Activated T-helper 1 cell treated with anti-CD3 and anti-CD28 coated beads, Interleukin-12 subunit alpha, Interleukin-12 subunit beta, Interleukin-2, Interleukin-4 antibody, amounts not matched to agents 30 ng/mL and 10 ng/mL and 1 ng/mL, durations not matched to agents 14 hours and 24 hours and 36 hours (primary cell): ENCODE results near the gene UNCX. TPM values are rescaled to one million over a fixed set of nuclear protein-coding genes. Genes with fewer than 3 reads are reported as not detected.

Experiments
- DNase-seq: peaks from one replicate; pipeline ENCODE4 v3.0.0; 2021; ENCODE audit warnings: low spot score
- H3K27ac Mint-ChIP-seq: one replicate; pipeline ENCODE4 v1.8.0; 2021; ENCODE audit warnings: mild to moderate bottlenecking, mixed read lengths
- H3K27me3 Mint-ChIP-seq: one replicate; pipeline ENCODE4 v1.8.0; 2022; ENCODE audit warnings: mild to moderate bottlenecking, moderate library complexity, mixed read lengths; ENCODE audit not compliant: insufficient read depth
- H3K36me3 Mint-ChIP-seq: one replicate; pipeline ENCODE4 v1.8.0; 2021; ENCODE audit warnings: low read depth, mixed read lengths
- H3K4me1 Mint-ChIP-seq: one replicate; pipeline ENCODE4 v1.8.0; 2021; ENCODE audit warnings: low read depth, mixed read lengths
- H3K4me3 Mint-ChIP-seq: one replicate; pipeline ENCODE4 v1.8.0; 2021; ENCODE audit warnings: mild to moderate bottlenecking, moderate library complexity, mixed read lengths
- H3K9me3 Mint-ChIP-seq: one replicate; pipeline ENCODE4 v1.8.0; 2021; ENCODE audit warnings: mixed read lengths
- intact Hi-C: fragments of 100-400 bp; cut with micrococcal nuclease; formaldehyde crosslinking; loops from one replicate; pipeline ENCODE4 v1.15.1; 2024
- total RNA-seq: library from RNA; stranded (reverse); gene quantifications from 2 replicates; pipeline ENCODE4 v1.2.3, GENCODE V29; 2022

The UNCX gene
- total RNA-seq, 1 donor from 2014 or later = not detected

DNA sequence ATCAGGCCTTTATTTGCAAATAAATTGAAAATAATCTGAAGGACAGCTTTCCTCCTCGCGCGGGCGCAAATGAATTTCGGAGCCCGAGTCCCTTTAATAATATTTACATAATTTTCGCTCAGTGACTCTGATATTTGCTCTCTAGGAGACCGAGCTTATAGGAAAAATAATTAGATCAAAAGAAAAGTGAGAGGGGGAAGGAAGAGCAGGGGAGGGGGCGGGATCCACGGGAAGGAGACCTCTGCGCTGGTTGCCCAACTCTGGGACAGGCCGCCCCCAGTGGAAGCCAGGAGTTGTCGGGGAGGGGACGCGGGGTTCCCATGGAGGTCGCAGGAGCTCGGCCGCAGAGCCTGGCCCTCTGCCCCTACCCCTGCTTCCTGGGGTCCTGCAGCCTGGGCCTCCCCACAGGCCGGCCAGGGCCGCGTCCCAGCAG lies 5.8 kb downstream of the UNCX start:
- H3K27me3 Mint-ChIP-seq = peaks cover 48% of the 10 kb centered on the region
- H3K4me3 Mint-ChIP-seq = no peak overlapping the region
- peaks cover 7% of the 10 kb centered on the region for H3K4me1 Mint-ChIP-seq
- no peak for DNase-seq
- H3K9me3 Mint-ChIP-seq = no peaks in the 10 kb centered on the region
- intact Hi-C loops = no loop called here
- H3K27ac Mint-ChIP-seq = no peak overlapping the region
- H3K36me3 Mint-ChIP-seq = no peaks in the 10 kb centered on the region

DNA sequence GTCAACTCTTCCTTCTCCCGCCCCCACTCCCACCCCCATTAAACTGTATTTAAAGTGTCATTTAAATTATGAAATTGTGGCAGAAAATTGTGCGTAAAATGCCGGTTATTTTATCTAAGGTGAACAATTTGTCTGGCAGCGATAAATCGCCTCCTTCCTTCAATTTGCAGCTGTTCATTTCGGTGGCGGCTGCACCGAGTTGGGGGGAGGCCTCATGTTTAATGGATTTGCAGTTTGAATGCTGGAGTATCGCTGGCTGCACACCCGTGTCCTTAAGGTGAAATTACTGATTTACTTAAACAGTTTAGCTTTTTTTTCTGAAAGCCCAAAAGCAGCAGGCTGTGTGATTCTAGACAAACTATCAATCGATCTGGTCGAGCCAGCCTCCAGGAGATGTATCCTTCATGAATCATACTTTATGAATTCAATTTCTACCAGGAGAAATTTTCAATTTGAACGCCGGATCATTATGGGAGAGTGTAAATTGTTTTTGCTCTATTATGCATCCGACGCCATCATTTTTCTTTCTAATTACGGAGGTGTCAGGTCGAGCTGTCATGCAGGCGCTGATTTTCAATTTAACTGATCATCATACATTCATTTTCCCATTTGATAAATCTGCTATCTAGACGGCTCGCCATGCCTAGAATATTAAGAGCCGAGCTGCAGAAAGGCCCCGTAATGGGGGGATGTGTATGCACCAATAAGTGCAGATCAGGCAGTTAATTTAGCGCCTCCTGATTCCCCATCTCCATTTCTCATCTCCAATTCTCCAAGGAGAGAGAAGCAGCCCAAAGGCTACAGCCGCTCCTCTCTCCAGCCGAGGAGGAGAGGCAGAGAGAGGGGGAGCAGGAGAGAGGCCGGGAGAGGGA lies 6.5 kb downstream of the UNCX start:
- no peak for DNase-seq
- peak overlapping the region; percentile 61 for H3K27ac Mint-ChIP-seq
- intact Hi-C loops = no loop called here

DNA sequence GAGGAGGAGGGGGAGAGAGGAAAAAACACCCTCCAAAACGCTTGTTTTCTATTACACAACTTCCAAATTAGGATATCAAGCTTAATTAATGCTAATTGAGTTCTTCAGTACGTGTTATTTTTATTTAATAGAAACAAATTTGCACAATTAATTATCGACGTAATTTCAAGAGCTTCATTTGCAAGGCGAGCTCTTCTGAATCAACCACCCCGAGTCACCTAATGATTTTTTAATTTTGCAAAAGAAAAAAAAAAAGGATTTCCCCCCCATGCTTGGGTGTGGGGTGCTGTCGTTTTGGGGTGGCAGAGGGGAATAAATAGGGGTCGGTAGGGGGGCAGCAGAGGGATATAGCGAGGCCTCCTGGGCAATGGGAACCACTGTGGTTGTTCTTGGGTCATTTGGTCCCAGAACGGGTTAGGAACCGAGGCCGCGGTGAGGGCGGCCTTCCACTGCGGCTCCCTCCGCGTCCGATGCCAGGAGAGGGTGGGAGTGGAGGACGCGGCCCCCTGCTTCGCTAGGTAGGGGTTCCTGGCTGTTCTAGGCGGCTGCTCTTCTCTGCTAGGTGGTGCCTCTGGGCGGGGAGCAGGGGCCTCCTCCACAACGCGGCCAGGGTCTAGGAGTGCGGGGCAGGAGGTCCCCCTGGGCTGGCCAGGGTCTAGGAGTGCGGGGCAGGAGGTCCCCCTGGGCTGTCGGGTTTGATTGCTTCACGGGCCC lies 7.3 kb downstream of the UNCX start:
- no peak for DNase-seq
- H3K9me3 Mint-ChIP-seq = no peaks in the 10 kb centered on the region
- H3K36me3 Mint-ChIP-seq = no peaks in the 10 kb centered on the region
- H3K27ac Mint-ChIP-seq = no peak overlapping the region
- intact Hi-C loops = loop anchor here (5.0 kb wide), 3 partner anchors 172 to 718 kb away; no protein-coding TSS in a partner anchor
- no peaks in the 10 kb centered on the region for H3K4me1 Mint-ChIP-seq
- H3K4me3 Mint-ChIP-seq = no peak overlapping the region
- H3K27me3 Mint-ChIP-seq = peaks cover 52% of the 10 kb centered on the region

More for the DNA sequence above, 6.5 kb downstream of the UNCX start:
- Mint-ChIP-seq H3K9me3 (no peaks in the 10 kb centered on the region), H3K4me1 (peaks cover 6% of the 10 kb centered on the region), H3K36me3 (no peaks in the 10 kb centered on the region), H3K27me3 (peaks cover 53% of the 10 kb centered on the region), H3K4me3 (no peak overlapping the region)

DNA sequence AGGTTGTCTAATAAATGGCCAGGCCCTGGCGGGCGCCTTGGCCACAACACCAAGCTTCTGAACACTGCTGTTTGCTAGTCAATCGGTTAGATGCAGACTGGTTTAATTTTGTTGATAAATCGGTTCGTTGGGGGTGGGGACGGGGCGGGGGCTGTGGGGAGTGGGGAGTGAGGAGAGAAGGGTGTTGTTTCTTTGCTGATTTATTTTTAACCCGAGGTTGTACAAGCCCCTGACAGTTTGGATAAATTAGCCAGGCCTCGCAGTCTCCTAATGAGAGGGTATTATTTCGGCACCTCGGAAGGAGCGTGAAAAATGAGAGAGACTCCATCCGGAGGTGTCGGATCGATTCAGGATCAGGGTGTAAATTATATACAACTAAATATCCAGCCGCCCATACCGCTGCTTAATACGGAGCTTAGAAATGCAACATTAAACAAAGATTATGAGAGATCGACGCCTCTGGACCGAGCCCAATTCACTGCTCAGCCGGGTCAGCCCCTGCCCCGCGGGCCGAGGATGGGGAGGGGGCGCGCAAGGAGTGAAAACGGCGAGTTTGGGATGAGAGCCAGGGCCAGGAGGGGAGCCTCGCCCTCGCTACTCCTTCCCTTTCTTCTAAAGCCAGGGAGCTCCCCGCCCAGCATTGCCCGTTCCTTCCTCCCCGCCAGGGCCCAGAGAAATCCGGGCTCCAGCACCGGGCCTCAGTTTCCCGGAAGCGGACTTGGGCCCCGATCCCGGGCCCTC lies 8.0 kb downstream of the UNCX start:
- no peak for DNase-seq
- H3K27ac Mint-ChIP-seq = peak overlapping the region; percentile 52
- H3K36me3 Mint-ChIP-seq = no peaks in the 10 kb centered on the region
- peaks cover 55% of the 10 kb centered on the region for H3K27me3 Mint-ChIP-seq
- H3K4me1 Mint-ChIP-seq = no peaks in the 10 kb centered on the region
- no peaks in the 10 kb centered on the region for H3K9me3 Mint-ChIP-seq
- intact Hi-C loops = loop anchor here (5.0 kb wide), 3 partner anchors 172 to 718 kb away; no protein-coding TSS in a partner anchor
- H3K4me3 Mint-ChIP-seq = no peak overlapping the region

DNA sequence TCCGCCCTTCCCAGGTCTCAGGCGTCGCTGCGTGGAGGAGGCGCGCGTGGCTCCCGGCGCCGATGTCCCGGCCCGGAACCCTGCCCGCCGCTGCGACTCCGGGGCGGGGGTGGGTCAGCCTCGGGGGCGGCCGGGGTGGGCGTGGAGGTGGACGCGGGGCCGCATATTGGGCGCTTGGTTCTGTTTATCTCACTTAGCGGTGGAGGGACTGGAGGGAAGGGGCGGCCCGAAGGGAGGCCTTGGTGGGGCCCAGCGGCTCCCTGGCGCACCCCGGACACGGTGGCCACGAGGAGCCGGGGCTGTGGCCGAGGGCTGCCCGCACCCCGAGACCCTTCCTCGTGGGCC lies 8.6 kb downstream of the UNCX start:
- H3K27ac Mint-ChIP-seq = no peak overlapping the region
- no peak overlapping the region for H3K4me3 Mint-ChIP-seq
- DNase-seq = no peak
- H3K9me3 Mint-ChIP-seq = no peaks in the 10 kb centered on the region
- intact Hi-C loops = loop anchor here (5.0 kb wide), 3 partner anchors 171 to 719 kb away; no protein-coding TSS in a partner anchor
- H3K4me1 Mint-ChIP-seq = no peaks in the 10 kb centered on the region
- peaks cover 60% of the 10 kb centered on the region for H3K27me3 Mint-ChIP-seq
- H3K36me3 Mint-ChIP-seq = peaks cover 2% of the 10 kb centered on the region

DNA sequence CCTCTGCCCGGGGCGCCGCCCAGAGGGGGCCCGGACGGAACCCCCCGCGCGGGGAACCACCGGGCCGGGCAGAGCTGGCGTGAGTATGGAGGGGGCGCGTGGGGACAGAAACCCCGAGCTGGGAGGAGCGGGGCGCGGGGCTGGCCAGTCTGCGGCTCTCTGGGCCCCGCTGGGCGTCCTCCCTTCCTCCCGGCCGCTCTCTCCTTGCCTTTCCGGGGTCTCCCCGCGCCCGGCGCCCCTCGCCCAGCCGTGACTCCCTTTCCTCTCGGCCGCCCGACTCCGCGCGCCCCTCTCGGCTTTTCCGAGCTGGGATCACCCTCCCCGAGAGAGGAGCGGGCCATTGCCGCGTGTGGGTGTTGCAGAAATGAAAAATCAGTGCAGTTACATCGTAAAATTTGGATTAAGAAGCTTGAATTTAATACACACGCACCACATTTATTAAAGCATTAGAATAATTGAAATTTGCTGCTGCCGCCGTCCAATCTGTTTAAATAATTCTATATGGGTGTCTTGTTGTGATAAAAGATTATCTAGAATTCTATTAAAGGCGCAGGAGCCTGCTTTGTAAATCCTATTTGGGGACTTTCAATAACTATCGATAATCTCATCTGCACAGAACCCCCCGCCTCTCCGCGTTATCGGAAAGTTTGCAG lies 9.1 kb downstream of the UNCX start:
- intact Hi-C loops = loop anchor here (5.0 kb wide), 3 partner anchors 171 to 719 kb away; no protein-coding TSS in a partner anchor
- peak overlapping the region; percentile 61 for H3K27ac Mint-ChIP-seq

DNA sequence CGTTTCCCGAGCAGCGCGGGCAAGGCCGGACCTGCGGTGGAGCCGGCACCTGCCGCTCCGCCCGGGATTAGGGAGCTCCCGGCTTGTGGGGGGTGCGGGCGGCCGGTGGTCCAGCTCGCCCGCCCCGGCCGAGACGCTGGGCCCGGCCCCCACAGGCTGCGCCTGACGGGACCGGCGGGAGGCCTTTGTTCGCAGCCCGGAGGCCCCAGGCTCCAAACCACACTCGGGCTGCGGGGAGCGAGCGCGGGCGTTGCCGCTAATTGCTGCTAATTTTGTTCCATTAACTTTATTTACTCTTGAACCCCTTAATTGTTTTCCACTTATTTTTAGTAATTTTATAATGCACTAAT lies 9.6 kb downstream of the UNCX start:
- no peak overlapping the region for H3K4me3 Mint-ChIP-seq
- intact Hi-C loops = loop anchor here (5.0 kb wide), 3 partner anchors 170 to 720 kb away; no protein-coding TSS in a partner anchor
- H3K9me3 Mint-ChIP-seq = no peaks in the 10 kb centered on the region
- H3K36me3 Mint-ChIP-seq = peaks cover 2% of the 10 kb centered on the region
- no peak for DNase-seq
- H3K27ac Mint-ChIP-seq = peak overlapping the region; percentile 61
- H3K4me1 Mint-ChIP-seq = no peaks in the 10 kb centered on the region
- peaks cover 63% of the 10 kb centered on the region for H3K27me3 Mint-ChIP-seq

More for the DNA sequence above, 9.1 kb downstream of the UNCX start:
- Mint-ChIP-seq H3K4me3 (no peak overlapping the region), H3K27me3 (peaks cover 63% of the 10 kb centered on the region), H3K36me3 (peaks cover 2% of the 10 kb centered on the region), H3K9me3 (no peaks in the 10 kb centered on the region), H3K4me1 (no peaks in the 10 kb centered on the region)
- no peak for DNase-seq

DNA sequence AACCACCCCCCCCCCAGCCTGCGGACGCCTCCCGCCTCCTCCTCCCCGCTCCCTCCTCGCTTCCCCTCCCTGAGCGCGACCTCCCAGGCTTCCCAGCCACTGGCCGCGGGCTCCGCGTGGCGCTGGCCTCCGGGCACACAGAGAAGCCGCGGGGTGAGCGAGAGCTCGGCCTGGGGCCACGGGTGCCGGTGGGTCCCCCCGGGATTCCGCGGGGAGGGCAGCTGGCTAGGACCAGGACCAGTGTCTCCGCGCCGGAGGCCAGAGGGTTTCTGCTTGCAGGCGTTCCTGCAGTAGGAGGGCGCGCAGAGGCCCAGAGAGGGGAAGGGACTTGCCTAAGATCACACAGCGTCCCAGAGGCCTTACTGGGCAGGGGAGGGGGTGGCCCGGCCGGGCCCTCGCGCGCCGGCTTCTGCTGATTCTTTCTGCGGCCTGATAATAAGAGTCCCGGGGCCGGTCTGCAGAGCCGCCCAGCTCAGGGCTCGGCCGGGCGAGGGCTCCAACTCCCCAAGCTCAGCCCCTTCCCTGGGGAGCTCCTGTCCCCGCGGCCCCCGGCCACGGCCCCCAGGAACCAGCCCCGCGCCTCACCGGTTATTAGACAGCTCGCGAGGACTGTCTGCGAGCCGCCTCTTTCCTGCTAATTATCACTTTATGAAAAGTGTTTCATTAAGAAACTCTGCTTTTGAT lies 10.1 kb downstream of the UNCX start:
- Mint-ChIP-seq H3K9me3 (no peaks in the 10 kb centered on the region), H3K4me1 (no peaks in the 10 kb centered on the region), H3K4me3 (no peak overlapping the region), H3K27me3 (peaks cover 60% of the 10 kb centered on the region), H3K27ac (no peak overlapping the region), H3K36me3 (peaks cover 2% of the 10 kb centered on the region)
- DNase-seq = no peak
- intact Hi-C loops = loop anchor here (5.0 kb wide), 3 partner anchors 170 to 720 kb away; no protein-coding TSS in a partner anchor

DNA sequence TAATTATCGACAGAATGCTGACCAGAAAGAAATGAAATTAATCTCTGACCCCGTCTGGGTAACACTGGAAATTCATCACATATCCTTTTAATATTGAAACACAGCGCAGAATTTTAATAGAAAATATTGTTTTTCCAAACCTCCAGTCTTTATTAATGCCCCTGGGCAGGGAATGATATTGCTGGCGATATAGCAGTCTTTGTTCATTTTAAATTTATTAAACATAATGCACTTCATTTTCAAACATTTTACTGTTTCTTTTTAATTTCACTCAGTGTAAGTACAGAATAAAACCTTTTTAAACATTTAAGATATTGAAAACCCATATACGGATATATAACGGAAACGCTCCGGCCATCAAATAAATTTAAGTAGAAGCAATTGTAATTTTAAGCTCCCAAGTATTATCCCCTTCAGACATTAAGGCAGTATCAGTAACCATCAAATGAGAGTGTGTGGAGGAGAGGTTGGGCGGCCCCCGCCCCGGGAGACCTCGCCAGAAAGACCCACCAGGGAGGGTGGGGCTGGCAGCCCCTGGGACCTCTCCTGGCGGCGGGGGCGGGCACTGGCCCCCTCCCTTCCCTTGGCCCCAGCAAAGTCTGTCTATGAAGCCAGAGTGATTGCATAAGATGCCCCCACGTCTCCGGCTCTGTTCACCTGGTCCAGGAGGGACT lies 10.8 kb downstream of the UNCX start:
- intact Hi-C loops = loop anchor here (5.0 kb wide), 3 partner anchors 169 to 721 kb away; no protein-coding TSS in a partner anchor
- Mint-ChIP-seq H3K36me3 (peaks cover 2% of the 10 kb centered on the region), H3K27ac (no peak overlapping the region)

DNA sequence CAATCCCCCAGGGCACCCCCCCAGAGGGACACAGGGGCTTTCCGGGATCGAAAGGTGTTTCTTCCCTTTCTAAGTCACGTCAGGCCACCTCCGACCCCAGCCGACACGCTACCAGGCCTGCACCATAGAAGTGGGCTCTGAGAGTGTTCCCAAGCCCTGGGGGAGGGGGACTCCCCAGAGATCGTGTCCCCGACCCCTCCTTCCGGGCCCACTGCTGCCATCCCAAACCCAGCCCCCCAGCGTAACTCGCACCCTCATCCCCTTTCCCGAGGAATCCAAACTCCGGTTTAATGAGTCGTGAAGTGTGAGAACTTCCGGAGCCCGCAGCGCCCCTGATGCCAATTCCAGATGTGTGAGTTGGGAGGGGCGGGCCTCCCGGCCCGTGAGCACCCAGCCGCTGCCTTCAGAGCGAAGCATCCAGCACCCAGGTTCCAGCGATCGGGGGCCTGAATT lies 11.3 kb downstream of the UNCX start:
- no peak for DNase-seq
- Mint-ChIP-seq H3K36me3 (peaks cover 2% of the 10 kb centered on the region), H3K27me3 (peaks cover 64% of the 10 kb centered on the region), H3K27ac (no peak overlapping the region), H3K4me1 (no peaks in the 10 kb centered on the region), H3K4me3 (no peak overlapping the region), H3K9me3 (no peaks in the 10 kb centered on the region)
- intact Hi-C loops = loop anchor here (2.0 to 5.0 kb wide), 4 partner anchors 15 to 722 kb away; no protein-coding TSS in a partner anchor

More for the DNA sequence above, 10.8 kb downstream of the UNCX start:
- H3K27me3 Mint-ChIP-seq = peaks cover 62% of the 10 kb centered on the region
- H3K4me3 Mint-ChIP-seq = no peak overlapping the region
- H3K9me3 Mint-ChIP-seq = no peaks in the 10 kb centered on the region
- DNase-seq = no peak
- no peaks in the 10 kb centered on the region for H3K4me1 Mint-ChIP-seq
